H1 (cell line): ENCODE data around the gene CCDC107. TPM values are rescaled to one million over a fixed set of nuclear protein-coding genes. Genes with fewer than 3 reads are reported as not detected.

Experiments used
- CTCF ChIA-PET: fragments of 300-600 bp; sonication (Branson Sonifier 250); formaldehyde crosslinking; loops from one replicate; lab custom pipeline; 2021; ENCODE audit not compliant: partially characterized antibody; lab: Charles Lee
- POLR2A ChIA-PET: fragments of 300-600 bp; sonication (Branson Sonifier 250); formaldehyde crosslinking; loops from one replicate; lab custom pipeline; 2021; ENCODE audit warnings: inconsistent platforms; ENCODE audit not compliant: partially characterized antibody; lab: Charles Lee
- DNase-seq, 2 experiments: peaks; one replicate each; pipeline versions ENCODE4 v3.0.0 to v3.0.0-alpha.2; 2010 to 2022; ENCODE audit warnings: low spot score in 2 of 2, low read depth in 1 of 2, mixed read lengths in 1 of 2
- FAIRE-seq: peaks from 2 replicates; lab custom pipeline; 2011; peaks lifted over from hg19 to GRCh38; lab: Jason Lieb, UNC
- H2AFZ ChIP-seq: 2 replicates; pipeline ENCODE4 v1.8.1; 2012; ENCODE audit warnings: low read length, inconsistent platforms
- H2AK5ac ChIP-seq: 2 replicates; pipeline ENCODE4 v1.6.1; 2013; ENCODE audit warnings: low read depth, low read length
- H2BK120ac ChIP-seq: replicated peaks from 2 replicates; pipeline ENCODE3; 2013; ENCODE audit warnings: low read depth, low read length, inconsistent platforms
- H2BK12ac ChIP-seq: 2 replicates; pipeline ENCODE4 v1.6.1; 2013; ENCODE audit warnings: low read depth, low read length
- H2BK15ac ChIP-seq: 2 replicates; pipeline ENCODE4 v1.6.1; 2013; ENCODE audit warnings: low read length
- H2BK20ac ChIP-seq: 2 replicates; pipeline ENCODE4 v1.6.1; 2013; ENCODE audit warnings: low read length
- H2BK5ac ChIP-seq: 2 replicates; pipeline ENCODE4 v1.6.1; 2013; ENCODE audit warnings: low read depth, low read length
- H3K14ac ChIP-seq: 2 replicates; pipeline ENCODE4 v1.6.1; 2013; ENCODE audit warnings: inconsistent platforms; ENCODE audit not compliant: insufficient read length
- H3K18ac ChIP-seq: 2 replicates; pipeline ENCODE4 v1.6.1; 2013; ENCODE audit warnings: low read length; ENCODE audit errors: extremely low read depth
- H3K23ac ChIP-seq: 2 replicates; pipeline ENCODE4 v1.6.1; 2013; ENCODE audit warnings: inconsistent platforms; ENCODE audit not compliant: insufficient read length
- H3K23me2 ChIP-seq: 2 replicates; pipeline ENCODE4 v1.6.1; 2013; ENCODE audit warnings: low read depth, low read length
- H3K27ac ChIP-seq: 2 replicates; pipeline ENCODE4 v1.6.1; 2011; ENCODE audit warnings: low read depth, low read length, inconsistent platforms
- H3K27me3 ChIP-seq, 4 experiments: replicated peaks in 1 of 4; 1 replicate in 1 of 4; 2 replicates in 3 of 4; pipeline versions ENCODE4 v1.6.1 to v1.8.1; 2011 to 2013; ENCODE audit warnings: low read length in 3 of 4, mild to moderate bottlenecking in 3 of 4, inconsistent platforms in 2 of 4, mixed read lengths in 2 of 4, moderate library complexity in 1 of 4; ENCODE audit not compliant: control insufficient read depth in 3 of 4, insufficient read depth in 3 of 4; ENCODE audit errors: extremely low read depth in 1 of 4
- H3K36me3 ChIP-seq, 4 experiments: 2 replicates each; pipeline versions ENCODE4 v1.6.1 to v1.8.1; 2011 to 2013; ENCODE audit warnings: mild to moderate bottlenecking in 4 of 4, low read length in 3 of 4, moderate library complexity in 2 of 4, control low read depth in 1 of 4, inconsistent platforms in 1 of 4; ENCODE audit not compliant: insufficient read depth in 4 of 4, control insufficient read depth in 2 of 4
- H3K4ac ChIP-seq: replicated peaks from 2 replicates; pipeline ENCODE3; 2013; ENCODE audit warnings: low read length, low read depth, mixed read lengths, inconsistent platforms; ENCODE audit not compliant: insufficient read length
- H3K4me1 ChIP-seq, 4 experiments: replicated peaks in 1 of 4; 1 replicate in 1 of 4; 2 replicates in 3 of 4; pipeline versions ENCODE4 v1.6.1 to v1.8.1; 2011 to 2013; ENCODE audit warnings: low read length in 3 of 4, inconsistent platforms in 2 of 4, mixed read lengths in 1 of 4; ENCODE audit not compliant: insufficient read depth in 4 of 4, control insufficient read depth in 3 of 4
- H3K4me2 ChIP-seq, 2 experiments: 2 replicates each; pipeline versions ENCODE4 v1.6.1 to v1.8.1; 2011 to 2013; ENCODE audit warnings: low read depth in 2 of 2, low read length in 2 of 2, control low read depth in 1 of 2, inconsistent platforms in 1 of 2, mild to moderate bottlenecking in 1 of 2; ENCODE audit not compliant: insufficient read depth in 1 of 2
- H3K4me3 ChIP-seq, 4 experiments: fragments of 200-600, 300-600 bp in 1 of 4; sonication (generic), shearing (Covaris generic), sonication (Bioruptor Twin) in 1 of 4; 2 replicates each; pipeline versions ENCODE4 v1.5.1 to v1.8.1; 2011 to 2016; ENCODE audit warnings: low read length in 4 of 4, low read depth in 3 of 4, control low read depth in 2 of 4, inconsistent platforms in 2 of 4, mild to moderate bottlenecking in 2 of 4, mixed read lengths in 1 of 4, moderate library complexity in 1 of 4; ENCODE audit not compliant: insufficient read depth in 2 of 4; ENCODE audit errors: extremely low read depth in 1 of 4
- H3K56ac ChIP-seq: replicated peaks from 2 replicates; pipeline ENCODE3; 2013; ENCODE audit warnings: low read depth, mild to moderate bottlenecking, mixed read lengths, low read length, inconsistent platforms; ENCODE audit not compliant: insufficient read length
- H3K79me1 ChIP-seq: 2 replicates; pipeline ENCODE4 v1.6.1; 2013; ENCODE audit warnings: low read depth, low read length, control low read depth
- H3K79me2 ChIP-seq, 2 experiments: 2 replicates each; pipeline versions ENCODE4 v1.6.1 to v1.8.1; 2012 to 2013; ENCODE audit warnings: low read length in 2 of 2, mild to moderate bottlenecking in 2 of 2, inconsistent platforms in 1 of 2; ENCODE audit not compliant: insufficient read depth in 2 of 2, control insufficient read depth in 1 of 2
- H3K9ac ChIP-seq, 4 experiments: replicated peaks in 1 of 4; 1 replicate in 1 of 4; 2 replicates in 3 of 4; pipeline versions ENCODE4 v1.6.1 to v1.8.1; 2011 to 2013; ENCODE audit warnings: low read depth in 3 of 4, low read length in 3 of 4, control low read depth in 2 of 4, mild to moderate bottlenecking in 2 of 4, moderate library complexity in 2 of 4, inconsistent platforms in 1 of 4; ENCODE audit errors: extremely low read depth in 1 of 4
- H3K9me3 ChIP-seq, 2 experiments: 2 replicates each; pipeline versions ENCODE4 v1.6.1 to v1.8.1; 2012 to 2013; ENCODE audit warnings: mild to moderate bottlenecking in 2 of 2, moderate library complexity in 2 of 2, control low read depth in 1 of 2, inconsistent platforms in 1 of 2, low read depth in 1 of 2, low read length in 1 of 2, mixed read lengths in 1 of 2; ENCODE audit not compliant: insufficient read depth in 2 of 2
- H4K20me1 ChIP-seq, 2 experiments: replicated peaks in 1 of 2; 2 replicates each; pipeline versions ENCODE3 to v1.8.1; 2011 to 2013; ENCODE audit warnings: inconsistent platforms in 2 of 2, low read length in 2 of 2, mild to moderate bottlenecking in 1 of 2; ENCODE audit not compliant: insufficient read depth in 2 of 2, control insufficient read depth in 1 of 2
- H4K5ac ChIP-seq: 2 replicates; pipeline ENCODE4 v1.6.1; 2013; ENCODE audit warnings: low read length, low read depth, mixed read lengths, inconsistent platforms; ENCODE audit not compliant: insufficient read length
- H4K8ac ChIP-seq: 2 replicates; pipeline ENCODE4 v1.8.0; 2013; ENCODE audit warnings: mild to moderate bottlenecking, moderate library complexity, low read length, inconsistent platforms; ENCODE audit not compliant: insufficient read depth; ENCODE audit errors: extremely low read depth
- H4K91ac ChIP-seq: replicated peaks from 2 replicates; pipeline ENCODE3; 2013; ENCODE audit warnings: low read length, mixed read lengths, inconsistent platforms; ENCODE audit not compliant: insufficient read length
- KDM4A ChIP-seq: IDR thresholded peaks from one replicate; pipeline ENCODE4 v1.7.1; 2012; ENCODE audit warnings: low read depth, mild to moderate bottlenecking, moderate library complexity, low read length, inconsistent platforms; ENCODE audit not compliant: severe bottlenecking
- TBP ChIP-seq: IDR thresholded peaks from 2 replicates; pipeline ENCODE4 v1.6.1; 2011; ENCODE audit warnings: low read depth, low read length, improper control_type of control experiment
- WGBS, 2 experiments: shearing (Covaris generic) in 1 of 2; methylation state at CpG; one replicate each; pipeline versions ENCODE4 v1.1.6 to v1.1.7; 2013 to 2015; ENCODE audit warnings: low lambda C conversion rate in 2 of 2, mixed read lengths in 2 of 2, inconsistent platforms in 1 of 2, low coverage in 1 of 2, missing lambda C conversion rate in 1 of 2; ENCODE audit not compliant: insufficient replicate concordance in 2 of 2, insufficient coverage in 1 of 2, insufficient read length in 1 of 2; ENCODE audit errors: extremely low coverage in 1 of 2, missing lambda C conversion rate in 1 of 2; 5-methylcytosine and 5-hydroxymethylcytosine counted together
- polyA plus RNA-seq, 7 experiments: library from polyadenylated mRNA; depleted of rRNA in 3 of 7; stranded (reverse) in 5 of 7; unstranded in 2 of 7; fragments of >200 nt in 5 of 7; fragments of 200-250 nt in 2 of 7; gene quantifications; 1 replicate in 5 of 7; 2 replicates in 1 of 7; 4 replicates in 1 of 7; pipeline versions ENCODE4 v1.2.1 to v1.2.3, GENCODE V29; 2011 to 2013; ENCODE audit warnings: missing spikeins in 2 of 7, mixed read lengths in 2 of 7
- total RNA-seq: library from RNA; stranded (reverse); fragmentation: NEBNext Ultra II Directional; extraction: Animal tissue kit (Norgen Biotek cat#: 25700); gene quantifications from 2 replicates; pipeline ENCODE4 v1.2.1, GENCODE V29; 2021

Gene CCDC107
- total and polyA plus RNA-seq, 2 of the 8 experiments (the other 6 are each of a cell fraction or from before 2014, with no cell fraction given) = 8.2 to 9.0 TPM

- TF ChIP-seq KDM4A (peak; percentile 56), TBP (no peak)
- TF ChIP-seq, all 59 proteins: peak for 1
- H3K79me1 ChIP-seq = peaks cover 1% of the 10 kb centered on the region; the same call in 1 of the 2 replicates
- peak overlapping the region; percentile 10 for H2BK15ac ChIP-seq
- no peak overlapping the region for H2BK120ac ChIP-seq
- no peak overlapping the region for H3K14ac ChIP-seq
- 0 out of 2 replicates have a peak overlapping the region, but pooled peaks have one; percentile 99 for H3K27ac ChIP-seq
- H3K56ac ChIP-seq = no peak overlapping the region
- peak overlapping the region; percentile 39; the same call in 1 of the 2 replicates for H4K8ac ChIP-seq
- DNase-seq = no peak
- ChIA-PET POLR2A (interaction anchor here (0.8 to 7.9 kb wide), 21 partner anchors 9 to 585 kb away, joined by 3 to 84 read pairs (median 4); partner anchors contain the start of genes CA9, CREB3, TLN1 and TPM2), CTCF (interaction anchor here (0.6 to 15.9 kb wide), 26 partner anchors 9 to 496 kb away, joined by 3 to 347 read pairs (median 4); partner anchors contain the start of genes CA9, CREB3, SIT1 and SPAG8)
- H2BK12ac ChIP-seq = peak overlapping the region; percentile 10
- no peak overlapping the region for H2AK5ac ChIP-seq
- peak overlapping the region; percentile 77 to 92 for H3K4me2 ChIP-seq
- no peak overlapping the region for H4K5ac ChIP-seq
- peak overlapping the region; percentile 57 for H3K4ac ChIP-seq
- H2AFZ ChIP-seq = peak overlapping the region; percentile 96
- peak overlapping the region; percentile 64 for H3K18ac ChIP-seq
- H3K9ac ChIP-seq = peak overlapping the region in 3 of 4 experiments; percentile 63 to 90 (median 88); a peak in 6 of 7 replicates
- no peaks in the 10 kb centered on the region for H3K9me3 ChIP-seq
- peaks cover 0 to 7% (median 0%) of the 10 kb centered on the region in 4 experiments; a peak in 1 of 7 replicates for H3K27me3 ChIP-seq
- H3K23ac ChIP-seq = no peak overlapping the region
- peaks cover 10% of the 10 kb centered on the region for H3K23me2 ChIP-seq
- H3K79me2 ChIP-seq = no peaks in the 10 kb centered on the region
- H2BK5ac ChIP-seq = no peak overlapping the region
- peaks cover 0 to 2% (median 0%) of the 10 kb centered on the region in 4 experiments; a peak in 4 of 7 replicates for H3K4me1 ChIP-seq
- H3K36me3 ChIP-seq = peaks cover 5 to 18% (median 6%) of the 10 kb centered on the region in 4 experiments
- peak overlapping the region; percentile 48 to 92 (median 76) for H3K4me3 ChIP-seq
- H4K91ac ChIP-seq = peak overlapping the region; percentile 0
- 46% methylated on average over 25 of the region's 25 CpGs; no CpG with 5 or more reads in 1 of the 2 experiments for WGBS, 2 experiments
- H2BK20ac ChIP-seq = no peak overlapping the region
- H4K20me1 ChIP-seq = peaks cover 2 to 5% of the 10 kb centered on the region in 2 experiments
- FAIRE-seq = no peak
Measured at GRCh38 chr9:35656831-35657545, 1.1 kb upstream of the CCDC107 start.
